ENCODE data around the gene BEX2.

Gene BEX2

DNA sequence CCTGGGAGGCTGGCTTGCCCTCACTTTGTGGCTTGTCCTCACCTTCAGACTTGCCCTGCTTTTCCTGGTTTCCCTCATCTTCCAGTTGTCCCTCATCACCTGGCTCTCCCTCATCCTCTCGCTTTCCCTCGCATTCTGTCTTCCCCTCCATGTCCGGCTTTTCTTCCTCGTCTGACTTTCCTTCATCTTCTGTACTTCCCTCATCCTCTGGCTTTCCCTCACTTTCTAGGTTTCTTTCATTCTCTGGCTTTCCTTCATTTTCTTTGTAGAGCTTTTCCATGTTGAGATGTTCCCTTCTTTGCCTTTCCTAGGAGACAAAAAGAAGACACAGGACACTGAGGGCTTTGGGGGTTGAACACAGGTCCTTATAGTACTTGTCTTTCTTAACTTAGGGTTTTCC is 36.5 kb downstream of the BEX2 start:
- TF ChIP-seq, protein P1, sequence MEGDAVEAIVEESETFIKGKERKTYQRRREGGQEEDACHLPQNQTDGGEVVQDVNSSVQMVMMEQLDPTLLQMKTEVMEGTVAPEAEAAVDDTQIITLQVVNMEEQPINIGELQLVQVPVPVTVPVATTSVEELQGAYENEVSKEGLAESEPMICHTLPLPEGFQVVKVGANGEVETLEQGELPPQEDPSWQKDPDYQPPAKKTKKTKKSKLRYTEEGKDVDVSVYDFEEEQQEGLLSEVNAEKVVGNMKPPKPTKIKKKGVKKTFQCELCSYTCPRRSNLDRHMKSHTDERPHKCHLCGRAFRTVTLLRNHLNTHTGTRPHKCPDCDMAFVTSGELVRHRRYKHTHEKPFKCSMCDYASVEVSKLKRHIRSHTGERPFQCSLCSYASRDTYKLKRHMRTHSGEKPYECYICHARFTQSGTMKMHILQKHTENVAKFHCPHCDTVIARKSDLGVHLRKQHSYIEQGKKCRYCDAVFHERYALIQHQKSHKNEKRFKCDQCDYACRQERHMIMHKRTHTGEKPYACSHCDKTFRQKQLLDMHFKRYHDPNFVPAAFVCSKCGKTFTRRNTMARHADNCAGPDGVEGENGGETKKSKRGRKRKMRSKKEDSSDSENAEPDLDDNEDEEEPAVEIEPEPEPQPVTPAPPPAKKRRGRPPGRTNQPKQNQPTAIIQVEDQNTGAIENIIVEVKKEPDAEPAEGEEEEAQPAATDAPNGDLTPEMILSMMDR (IDR thresholded peaks at IDR 0.05; ENCODE audit: low read depth, low read length, missing control alignments), result no peak
- H3K4me3 ChIP-seq (ENCODE audit: low read depth, low read length), result no peak overlapping the region
- DNase-seq (ENCODE audit: low read depth), result no peak
